Chondrocyte (in vitro differentiated cells): ENCODE data around the gene OR9Q1. TPM values are rescaled to one million over a fixed set of nuclear protein-coding genes. Genes with fewer than 3 reads are reported as not detected.

Source experiments
- DNase-seq: peaks from one replicate; pipeline ENCODE4 v3.0.0; 2021; ENCODE audit warnings: mixed read lengths, low spot score
- H3K27ac Mint-ChIP-seq: one replicate; pipeline ENCODE4 v1.8.0; 2021; ENCODE audit warnings: mild to moderate bottlenecking, moderate library complexity, mixed read lengths; ENCODE audit not compliant: unreplicated experiment
- H3K27me3 Mint-ChIP-seq: 2 replicates; pipeline ENCODE4 v1.8.0; 2021; ENCODE audit warnings: low read depth, mixed read lengths
- H3K36me3 Mint-ChIP-seq: 2 replicates; pipeline ENCODE4 v1.8.0; 2021; ENCODE audit warnings: low read depth, mixed read lengths
- H3K4me1 Mint-ChIP-seq: 2 replicates; pipeline ENCODE4 v1.8.0; 2021; ENCODE audit warnings: low read depth, mild to moderate bottlenecking, mixed read lengths
- H3K4me3 Mint-ChIP-seq: one replicate; pipeline ENCODE4 v1.8.0; 2021; ENCODE audit warnings: mild to moderate bottlenecking, moderate library complexity, mixed read lengths; ENCODE audit not compliant: unreplicated experiment
- H3K9me3 Mint-ChIP-seq: 2 replicates; pipeline ENCODE4 v1.8.0; 2021; ENCODE audit warnings: low read depth, mixed read lengths
- total RNA-seq: library from RNA; stranded (reverse); gene quantifications from 3 replicates; pipeline ENCODE4 v1.2.1, GENCODE V29; 2021
- TF ChIP-seq, protein P1 (sequence below): fragments of 200-600 bp; sonication (generic); IDR thresholded peaks from 2 replicates; pipeline ENCODE4 v1.5.0; 2021; ENCODE audit warnings: antibody characterized with exemption, mild to moderate bottlenecking, moderate library complexity

Gene OR9Q1
- total RNA-seq, 1 donor from 2014 or later, result not detected

DNA sequence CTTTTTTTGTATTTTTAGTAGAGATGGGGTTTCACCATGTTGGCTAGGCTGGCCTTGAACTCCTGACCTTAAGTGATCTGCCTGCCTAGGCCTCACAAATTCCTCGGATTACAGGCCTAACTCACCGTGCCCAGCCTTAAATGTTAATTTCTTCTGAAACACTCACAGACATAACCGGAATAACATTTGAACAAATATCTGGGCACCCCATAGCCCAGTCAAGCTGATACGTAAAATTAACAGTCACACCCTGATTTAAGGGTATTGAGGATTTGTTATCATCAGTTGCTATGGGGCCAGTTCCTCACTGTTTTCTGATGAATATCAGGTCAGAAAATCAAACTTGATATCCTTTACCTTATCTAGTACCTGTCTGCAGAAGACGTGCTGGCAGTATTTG lies 23.0 kb upstream of the OR9Q1 start:
- H3K27me3 Mint-ChIP-seq, result peaks cover 10% of the 10 kb centered on the region

DNA sequence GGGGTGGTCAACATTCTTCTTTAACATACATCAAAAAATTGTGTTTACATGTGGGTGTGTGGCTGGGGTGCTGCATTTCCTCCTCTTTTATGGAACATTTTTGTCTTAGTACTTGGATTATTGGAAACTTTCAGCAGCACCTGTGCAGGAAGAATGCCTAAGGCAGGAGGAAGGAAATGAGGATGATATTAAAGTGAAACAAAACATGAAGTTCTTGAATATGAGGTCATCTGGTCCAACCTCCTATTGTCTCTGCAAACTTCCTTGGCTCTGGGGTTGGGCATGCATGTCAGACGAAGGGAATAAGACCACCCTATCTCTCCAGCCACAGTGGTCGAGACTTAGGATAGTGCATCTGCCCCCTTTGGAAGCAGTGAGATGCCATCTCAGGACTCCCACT lies 20.6 kb upstream of the OR9Q1 start:
- H3K27ac Mint-ChIP-seq, result no peak overlapping the region
- peaks cover 10% of the 10 kb centered on the region for H3K27me3 Mint-ChIP-seq
- TF ChIP-seq, protein P1, sequence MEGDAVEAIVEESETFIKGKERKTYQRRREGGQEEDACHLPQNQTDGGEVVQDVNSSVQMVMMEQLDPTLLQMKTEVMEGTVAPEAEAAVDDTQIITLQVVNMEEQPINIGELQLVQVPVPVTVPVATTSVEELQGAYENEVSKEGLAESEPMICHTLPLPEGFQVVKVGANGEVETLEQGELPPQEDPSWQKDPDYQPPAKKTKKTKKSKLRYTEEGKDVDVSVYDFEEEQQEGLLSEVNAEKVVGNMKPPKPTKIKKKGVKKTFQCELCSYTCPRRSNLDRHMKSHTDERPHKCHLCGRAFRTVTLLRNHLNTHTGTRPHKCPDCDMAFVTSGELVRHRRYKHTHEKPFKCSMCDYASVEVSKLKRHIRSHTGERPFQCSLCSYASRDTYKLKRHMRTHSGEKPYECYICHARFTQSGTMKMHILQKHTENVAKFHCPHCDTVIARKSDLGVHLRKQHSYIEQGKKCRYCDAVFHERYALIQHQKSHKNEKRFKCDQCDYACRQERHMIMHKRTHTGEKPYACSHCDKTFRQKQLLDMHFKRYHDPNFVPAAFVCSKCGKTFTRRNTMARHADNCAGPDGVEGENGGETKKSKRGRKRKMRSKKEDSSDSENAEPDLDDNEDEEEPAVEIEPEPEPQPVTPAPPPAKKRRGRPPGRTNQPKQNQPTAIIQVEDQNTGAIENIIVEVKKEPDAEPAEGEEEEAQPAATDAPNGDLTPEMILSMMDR, result no peak
- no peaks in the 10 kb centered on the region for H3K4me1 Mint-ChIP-seq
- no peaks in the 10 kb centered on the region for H3K36me3 Mint-ChIP-seq
- no peak for DNase-seq
- H3K9me3 Mint-ChIP-seq, result no peaks in the 10 kb centered on the region
- no peak overlapping the region for H3K4me3 Mint-ChIP-seq

More for the DNA sequence above, 23.0 kb upstream of the OR9Q1 start:
- no peaks in the 10 kb centered on the region for H3K9me3 Mint-ChIP-seq
- no peaks in the 10 kb centered on the region for H3K36me3 Mint-ChIP-seq
- H3K27ac Mint-ChIP-seq, result no peak overlapping the region
- H3K4me3 Mint-ChIP-seq, result no peak overlapping the region
- no peak for DNase-seq
- no peaks in the 10 kb centered on the region for H3K4me1 Mint-ChIP-seq
- TF ChIP-seq, protein P1, result no peak

DNA sequence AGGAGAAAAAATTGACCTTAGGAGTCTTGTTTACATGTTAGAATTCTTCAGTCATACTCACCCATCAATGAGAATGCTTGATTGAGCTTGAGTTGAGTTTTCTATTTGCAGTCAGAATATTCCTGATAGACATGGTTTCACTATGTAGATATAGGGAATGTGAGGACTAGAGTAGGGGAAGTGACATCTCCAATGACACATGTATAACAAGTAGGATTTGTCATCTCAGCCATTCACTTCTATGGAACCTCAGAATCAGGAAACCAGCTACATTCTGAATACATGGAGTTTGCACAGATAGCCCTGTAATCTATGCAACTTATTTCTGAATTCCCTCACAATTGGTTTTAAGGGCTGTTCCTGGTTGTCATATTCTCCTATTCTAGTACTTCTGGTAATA lies 20.1 kb upstream of the OR9Q1 start:
- Mint-ChIP-seq H3K4me1 (no peaks in the 10 kb centered on the region), H3K4me3 (no peak overlapping the region), H3K36me3 (no peaks in the 10 kb centered on the region), H3K9me3 (no peaks in the 10 kb centered on the region), H3K27me3 (peaks cover 10% of the 10 kb centered on the region), H3K27ac (no peak overlapping the region)
- TF ChIP-seq, protein P1, result no peak
- DNase-seq, result no peak

DNA sequence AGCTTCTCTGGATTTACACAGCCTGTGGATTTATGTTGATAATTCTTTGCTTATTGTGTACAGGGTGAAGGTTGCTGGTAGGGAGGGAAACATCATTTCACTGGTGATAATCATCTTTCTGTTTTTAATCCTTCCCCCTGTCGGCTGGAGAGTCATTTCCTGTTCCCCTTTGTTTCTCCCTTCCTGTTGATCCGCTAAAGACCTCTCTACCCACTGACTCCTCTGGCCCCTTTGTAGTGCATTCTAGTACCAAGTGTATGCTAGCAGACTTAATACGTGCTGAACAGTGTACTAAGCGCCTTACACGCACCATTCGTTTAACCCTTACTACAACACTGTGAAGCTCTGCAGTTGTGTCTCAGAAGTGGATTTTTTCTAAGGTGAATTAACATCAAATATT lies 19.0 kb upstream of the OR9Q1 start:
- Mint-ChIP-seq H3K27me3 (peaks cover 10% of the 10 kb centered on the region), H3K9me3 (no peaks in the 10 kb centered on the region), H3K4me3 (no peak overlapping the region), H3K4me1 (no peaks in the 10 kb centered on the region), H3K36me3 (no peaks in the 10 kb centered on the region), H3K27ac (no peak overlapping the region)
- DNase-seq, result no peak
- TF ChIP-seq, protein P1, result no peak

DNA sequence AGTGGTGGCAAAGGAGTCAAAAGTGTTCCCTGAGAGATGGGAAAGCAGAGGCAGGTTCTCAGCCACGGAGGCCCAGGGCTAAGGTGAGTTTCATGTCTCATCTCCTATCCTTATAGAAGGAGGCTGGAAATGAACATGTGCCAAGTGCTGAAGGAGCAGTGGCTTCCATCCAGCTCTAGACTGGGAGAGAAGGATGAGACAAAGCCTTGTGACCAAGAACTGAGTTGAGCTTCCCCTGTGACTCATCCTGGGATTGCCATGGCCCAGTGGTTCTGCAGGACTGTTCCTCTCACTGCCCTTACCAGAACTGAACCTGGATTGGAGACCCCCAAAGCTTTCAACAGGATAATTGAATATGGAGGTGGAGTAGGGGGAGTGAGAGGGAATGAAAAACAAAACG lies 16.7 kb upstream of the OR9Q1 start:
- H3K9me3 Mint-ChIP-seq, result no peaks in the 10 kb centered on the region
- peaks cover 10% of the 10 kb centered on the region for H3K27me3 Mint-ChIP-seq
- no peak overlapping the region for H3K27ac Mint-ChIP-seq
- H3K4me1 Mint-ChIP-seq, result no peaks in the 10 kb centered on the region
- no peak overlapping the region for H3K4me3 Mint-ChIP-seq
- TF ChIP-seq, protein P1, result no peak
- DNase-seq, result no peak
- H3K36me3 Mint-ChIP-seq, result no peaks in the 10 kb centered on the region
